Muscle layer of colon (tissue), 2 donors: Measurements from ENCODE around the gene ABLIM2.

ENCODE experiments used
- H3K27ac ChIP-seq: one replicate; pipeline ENCODE4 v1.7.0; 2013; ENCODE audit warnings: low read depth, mild to moderate bottlenecking, low read length, moderate library complexity
- H3K27me3 ChIP-seq, 2 donors: one replicate each; pipeline ENCODE4 v1.7.0; 2013; ENCODE audit warnings: low read length in 2 of 2, mild to moderate bottlenecking in 2 of 2; ENCODE audit not compliant: insufficient read depth in 2 of 2, control insufficient read depth in 1 of 2
- H3K36me3 ChIP-seq: one replicate; pipeline ENCODE4 v1.7.0; 2013; ENCODE audit warnings: mild to moderate bottlenecking, low read length; ENCODE audit not compliant: insufficient read depth
- H3K4me1 ChIP-seq: one replicate; pipeline ENCODE4 v1.7.0; 2013; ENCODE audit warnings: mild to moderate bottlenecking, low read length; ENCODE audit not compliant: insufficient read depth
- H3K4me3 ChIP-seq, 2 donors: one replicate each; pipeline ENCODE4 v1.7.0; 2013; ENCODE audit warnings: low read length in 2 of 2, low read depth in 1 of 2, mild to moderate bottlenecking in 1 of 2, moderate library complexity in 1 of 2
- H3K9ac ChIP-seq: one replicate; pipeline ENCODE4 v1.7.0; 2013; ENCODE audit warnings: low read length
- H3K9me3 ChIP-seq: one replicate; pipeline ENCODE4 v1.7.0; 2013; ENCODE audit warnings: mild to moderate bottlenecking, low read length
- donor health status: abdominal sarcoma.
- donor health status: Adenocarcinoma of cecum.

ABLIM2 gene

DNA sequence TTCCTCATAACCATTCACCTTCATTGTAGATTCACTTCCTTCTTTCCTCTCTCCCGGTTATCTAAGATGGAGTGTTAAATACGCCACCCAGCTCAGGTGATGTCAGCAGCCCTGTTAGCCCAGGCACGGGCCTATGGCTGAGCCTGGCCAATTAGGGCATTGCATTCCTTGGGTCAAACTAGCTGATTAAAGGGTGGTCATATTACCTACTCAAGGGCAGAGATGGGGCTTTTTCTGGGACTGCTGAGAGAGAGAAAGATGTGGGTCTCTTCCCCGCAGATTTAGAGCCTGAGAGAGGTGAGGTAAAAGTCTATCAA lies 179.0 kb downstream of the ABLIM2 start:
- Histone ChIP-seq H3K4me3 (no peak overlapping the region), H3K27me3 (no peaks in the 10 kb centered on the region), H3K4me1 (peaks cover 9% of the 10 kb centered on the region), H3K36me3 (no peaks in the 10 kb centered on the region), H3K9ac (no peak overlapping the region), H3K27ac (no peak overlapping the region), H3K9me3 (no peaks in the 10 kb centered on the region)

DNA sequence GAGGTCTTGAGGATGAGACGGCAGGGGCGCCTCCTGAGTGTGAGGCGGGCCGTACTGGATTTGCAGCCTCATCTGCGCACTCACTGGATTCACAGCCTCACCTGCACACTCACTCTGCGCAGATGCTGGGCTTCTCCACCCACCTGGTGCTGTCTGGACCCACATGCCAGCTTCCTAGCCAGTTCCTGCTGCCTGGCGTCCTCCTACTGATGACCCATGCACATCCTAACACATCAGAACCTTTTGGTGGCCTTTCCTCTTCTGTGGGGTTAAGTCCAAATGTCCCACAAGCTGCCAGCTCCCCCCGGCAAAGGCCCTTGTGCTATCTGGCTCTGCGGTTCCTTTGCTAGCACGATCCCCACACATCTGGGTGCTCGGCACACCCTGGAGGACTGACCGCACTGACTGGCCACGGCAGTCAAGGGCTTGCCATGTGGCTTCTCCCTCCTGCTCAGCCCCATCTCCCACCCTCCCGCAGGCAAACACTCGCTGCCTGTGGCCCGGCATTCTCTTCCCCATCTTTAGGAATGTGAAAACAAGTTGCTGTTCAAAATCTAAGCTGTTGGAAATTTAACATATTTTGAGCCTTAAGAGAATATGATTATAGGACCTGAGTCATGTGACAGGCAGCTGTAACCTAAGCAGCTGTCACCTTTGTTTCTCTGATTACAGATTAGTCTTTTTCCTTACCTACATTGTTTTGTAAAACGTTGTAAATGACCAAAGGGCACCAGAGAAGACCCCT lies 179.5 kb downstream of the ABLIM2 start:
- Histone ChIP-seq H3K27ac (no peak overlapping the region), H3K4me3 (no peak overlapping the region), H3K9me3 (no peaks in the 10 kb centered on the region), H3K9ac (no peak overlapping the region), H3K27me3 (no peaks in the 10 kb centered on the region), H3K36me3 (no peaks in the 10 kb centered on the region), H3K4me1 (peaks cover 13% of the 10 kb centered on the region)

DNA sequence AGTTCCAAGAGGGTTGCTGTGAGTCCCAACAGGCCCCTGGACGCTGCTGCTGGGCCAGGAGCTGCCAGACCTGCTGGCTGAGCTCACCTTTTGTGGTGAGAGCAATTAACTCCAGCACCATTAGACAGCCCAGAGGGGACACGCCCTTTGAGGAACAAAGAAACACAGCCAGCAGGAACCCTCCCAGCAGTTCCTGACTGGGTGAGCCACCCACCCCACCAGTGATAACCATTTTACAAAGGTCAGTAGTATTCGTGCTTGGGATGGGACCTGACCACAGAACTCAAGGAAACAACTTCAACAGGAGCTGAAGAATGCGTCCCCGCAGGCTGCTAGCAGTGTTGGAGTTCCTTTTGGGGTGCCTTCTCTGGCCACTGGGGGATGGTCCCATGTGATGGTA lies 180.1 kb downstream of the ABLIM2 start:
- H3K9ac ChIP-seq = no peak overlapping the region
- H3K27ac ChIP-seq = no peak overlapping the region
- no peaks in the 10 kb centered on the region for H3K36me3 ChIP-seq
- no peaks in the 10 kb centered on the region for H3K9me3 ChIP-seq
- no peaks in the 10 kb centered on the region for H3K27me3 ChIP-seq
- no peak overlapping the region for H3K4me3 ChIP-seq
- peaks cover 19% of the 10 kb centered on the region for H3K4me1 ChIP-seq

DNA sequence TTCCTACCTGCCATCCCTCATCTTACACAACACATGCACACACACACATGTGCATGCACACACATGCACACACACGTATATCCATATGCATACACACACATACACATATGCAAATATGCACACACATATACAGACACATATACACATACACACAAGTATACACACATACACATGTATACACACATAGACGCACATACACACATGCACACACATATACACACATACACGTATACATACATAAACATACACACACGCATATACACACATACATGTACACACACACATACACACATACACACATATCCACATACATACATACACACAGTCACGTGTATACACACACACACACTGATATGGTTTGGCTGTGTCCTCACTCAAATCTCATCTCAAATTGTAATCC lies 182.0 kb downstream of the ABLIM2 start:
- Histone ChIP-seq H3K9ac (no peak overlapping the region), H3K27me3 (no peaks in the 10 kb centered on the region), H3K9me3 (no peaks in the 10 kb centered on the region), H3K27ac (no peak overlapping the region), H3K4me3 (no peak overlapping the region), H3K36me3 (no peaks in the 10 kb centered on the region), H3K4me1 (peaks cover 24% of the 10 kb centered on the region)

DNA sequence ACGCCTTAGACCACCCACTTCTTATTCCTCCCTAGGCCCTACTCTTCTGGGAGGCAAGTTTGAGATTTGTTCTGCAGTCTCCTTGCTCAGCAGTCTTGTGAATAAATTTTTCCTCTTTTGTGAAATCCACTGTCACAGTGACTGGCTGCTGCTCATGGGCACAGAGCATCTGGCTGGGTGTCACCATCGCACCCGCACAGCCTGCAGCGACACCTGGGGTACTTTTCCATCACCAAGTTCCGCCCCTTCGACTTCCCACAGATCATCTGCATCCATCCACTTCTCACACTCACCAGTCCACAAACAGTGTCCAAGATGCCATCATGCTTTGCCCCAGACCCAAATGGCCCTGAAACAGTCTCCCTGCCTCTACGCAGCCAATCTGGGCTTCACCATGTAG lies 182.6 kb downstream of the ABLIM2 start:
- H3K36me3 ChIP-seq = no peaks in the 10 kb centered on the region
- H3K27me3 ChIP-seq = no peaks in the 10 kb centered on the region
- H3K4me3 ChIP-seq = no peak overlapping the region
- no peak overlapping the region for H3K9ac ChIP-seq
- H3K27ac ChIP-seq = no peak overlapping the region
- H3K9me3 ChIP-seq = no peaks in the 10 kb centered on the region
- peaks cover 24% of the 10 kb centered on the region for H3K4me1 ChIP-seq

DNA sequence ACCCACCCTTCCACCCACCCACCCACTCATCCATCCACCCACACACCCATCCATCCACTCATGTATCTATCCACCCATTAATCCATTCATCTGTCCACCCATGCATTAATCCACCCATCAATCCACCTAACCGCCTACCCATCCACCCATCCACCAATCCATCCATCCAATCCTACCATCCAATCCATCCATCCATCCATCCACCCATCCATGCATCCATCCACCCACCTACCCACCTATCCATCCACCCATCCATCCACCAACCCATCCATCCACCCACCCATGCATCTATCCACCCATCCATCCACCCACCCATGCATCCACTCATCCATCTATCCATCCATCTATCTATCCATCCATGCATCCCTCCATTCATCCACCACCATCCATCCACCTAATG lies 184.2 kb downstream of the ABLIM2 start:
- Histone ChIP-seq H3K36me3 (no peaks in the 10 kb centered on the region), H3K4me1 (peaks cover 35% of the 10 kb centered on the region), H3K9ac (no peak overlapping the region), H3K4me3 (no peak overlapping the region), H3K27me3 (no peaks in the 10 kb centered on the region), H3K9me3 (no peaks in the 10 kb centered on the region), H3K27ac (no peak overlapping the region)

DNA sequence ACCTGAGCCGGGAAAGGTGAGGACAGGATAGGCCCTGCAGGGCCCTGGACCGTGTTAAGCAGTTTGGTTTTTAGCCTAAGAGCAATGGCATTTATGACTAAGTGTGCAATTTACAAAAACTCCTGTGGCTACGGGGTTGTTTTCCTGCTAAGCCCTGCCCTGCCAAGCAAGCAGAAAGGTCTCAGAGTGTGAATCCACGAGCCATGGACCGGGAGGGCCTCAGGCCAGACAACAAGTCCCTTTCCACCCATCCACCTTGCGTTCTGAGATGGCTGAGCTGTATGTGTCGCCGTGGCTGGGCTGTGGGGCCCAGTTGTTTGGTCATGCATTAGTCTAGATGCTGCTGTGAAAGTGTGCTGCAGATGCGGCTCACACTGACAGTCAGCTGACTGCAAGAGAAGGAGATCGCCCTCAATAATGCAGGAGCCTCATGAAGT lies 185.1 kb downstream of the ABLIM2 start:
- Histone ChIP-seq H3K27me3 (no peaks in the 10 kb centered on the region), H3K27ac (peak overlapping the region; percentile 67), H3K9me3 (no peaks in the 10 kb centered on the region), H3K4me1 (peaks cover 38% of the 10 kb centered on the region), H3K4me3 (no peak overlapping the region), H3K36me3 (no peaks in the 10 kb centered on the region), H3K9ac (no peak overlapping the region)

DNA sequence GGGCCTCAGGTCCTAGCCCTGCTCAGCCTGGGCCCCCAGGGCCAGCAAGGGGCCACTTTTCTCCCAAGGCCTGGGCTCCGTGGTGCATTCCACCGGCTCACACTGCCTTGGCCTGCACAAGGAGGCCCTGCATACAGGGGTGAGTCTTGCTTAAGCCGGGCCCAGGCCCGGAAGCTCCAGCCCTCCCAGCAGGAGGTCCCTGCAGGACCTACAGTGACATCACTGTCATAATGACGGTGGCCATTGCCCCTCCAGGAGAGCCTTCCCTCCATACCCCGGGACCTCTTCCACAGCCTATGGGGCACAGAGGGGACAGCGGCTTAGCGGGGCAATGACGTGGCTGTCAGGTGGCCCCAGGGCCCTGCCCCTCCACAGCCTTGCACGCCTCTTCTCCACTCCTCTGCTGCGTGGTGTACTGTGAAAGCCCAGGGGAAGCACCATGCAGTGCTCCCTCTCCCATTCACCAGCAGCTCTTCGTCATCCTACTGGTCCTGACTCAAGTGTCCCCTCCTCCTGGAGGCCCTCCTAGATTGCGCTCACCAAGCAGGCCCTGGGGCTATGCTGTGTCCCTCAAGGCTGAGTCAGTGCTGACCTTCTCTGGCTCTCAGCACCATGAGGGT lies 186.6 kb downstream of the ABLIM2 start:
- Histone ChIP-seq H3K27ac (no peak overlapping the region), H3K4me3 (no peak overlapping the region), H3K36me3 (no peaks in the 10 kb centered on the region), H3K27me3 (no peaks in the 10 kb centered on the region), H3K9me3 (no peaks in the 10 kb centered on the region), H3K4me1 (peaks cover 46% of the 10 kb centered on the region), H3K9ac (no peak overlapping the region)

DNA sequence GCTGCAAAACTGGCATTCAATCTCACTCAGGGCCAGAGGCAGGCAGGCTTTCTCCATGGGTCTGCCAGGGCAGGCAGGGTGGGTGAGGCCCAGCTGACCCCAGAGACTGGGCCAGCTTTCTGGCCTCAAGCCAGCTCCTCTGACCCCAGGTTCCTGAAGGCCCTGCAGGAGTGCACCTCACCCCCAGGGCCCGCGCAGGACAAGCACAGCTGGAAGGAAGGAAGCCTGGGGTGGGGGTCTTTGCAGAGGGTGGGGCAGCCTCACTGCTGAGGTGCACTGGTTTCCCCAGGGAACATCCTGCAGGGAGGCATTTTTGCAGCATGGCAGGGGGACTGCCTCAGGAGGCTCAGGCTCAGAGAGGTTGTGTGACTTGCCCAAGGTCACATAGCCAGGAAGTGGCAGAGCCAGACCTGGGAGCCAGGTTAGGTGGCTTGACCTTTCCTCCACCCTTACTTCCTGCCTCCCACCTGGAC lies 187.4 kb downstream of the ABLIM2 start:
- H3K9ac ChIP-seq = no peak overlapping the region
- no peaks in the 10 kb centered on the region for H3K36me3 ChIP-seq
- no peaks in the 10 kb centered on the region for H3K9me3 ChIP-seq
- no peaks in the 10 kb centered on the region for H3K27me3 ChIP-seq
- peaks cover 46% of the 10 kb centered on the region for H3K4me1 ChIP-seq
- no peak overlapping the region for H3K27ac ChIP-seq
- H3K4me3 ChIP-seq = no peak overlapping the region

DNA sequence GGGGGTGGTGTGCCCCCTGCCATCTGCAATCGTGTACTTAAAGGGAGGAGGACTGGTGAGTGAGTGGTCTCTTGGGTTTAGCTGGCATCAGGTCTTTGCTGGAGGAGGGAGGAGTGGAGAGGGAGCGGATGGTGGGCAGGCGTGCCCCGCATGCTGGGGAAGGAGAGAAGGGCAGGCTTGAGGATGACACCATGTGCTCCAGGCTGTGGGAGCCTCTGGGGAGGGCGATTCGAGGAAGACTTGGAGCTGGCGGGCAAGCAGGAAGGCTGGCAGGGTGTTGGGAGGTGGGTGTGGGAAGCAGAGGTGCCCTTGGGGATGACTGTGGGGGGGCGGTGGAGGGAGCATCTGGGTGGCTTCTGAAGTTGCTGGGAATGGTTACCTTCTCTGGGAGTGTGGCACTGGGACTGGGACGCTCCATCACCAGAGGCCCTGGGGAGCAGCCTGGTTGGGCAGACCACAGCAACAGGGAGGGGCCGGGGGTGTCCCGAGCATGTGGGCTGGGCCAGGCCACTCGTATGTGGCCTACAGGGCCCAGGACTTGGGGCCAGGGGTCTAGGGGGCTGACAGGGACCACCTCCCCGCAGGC lies 188.2 kb downstream of the ABLIM2 start:
- peak overlapping the region; percentile 65 for H3K27ac ChIP-seq
- peaks cover 46% of the 10 kb centered on the region for H3K4me1 ChIP-seq
- H3K27me3 ChIP-seq = no peaks in the 10 kb centered on the region
- H3K9me3 ChIP-seq = no peaks in the 10 kb centered on the region
- H3K36me3 ChIP-seq = no peaks in the 10 kb centered on the region
- no peak overlapping the region for H3K9ac ChIP-seq
- H3K4me3 ChIP-seq = no peak overlapping the region

DNA sequence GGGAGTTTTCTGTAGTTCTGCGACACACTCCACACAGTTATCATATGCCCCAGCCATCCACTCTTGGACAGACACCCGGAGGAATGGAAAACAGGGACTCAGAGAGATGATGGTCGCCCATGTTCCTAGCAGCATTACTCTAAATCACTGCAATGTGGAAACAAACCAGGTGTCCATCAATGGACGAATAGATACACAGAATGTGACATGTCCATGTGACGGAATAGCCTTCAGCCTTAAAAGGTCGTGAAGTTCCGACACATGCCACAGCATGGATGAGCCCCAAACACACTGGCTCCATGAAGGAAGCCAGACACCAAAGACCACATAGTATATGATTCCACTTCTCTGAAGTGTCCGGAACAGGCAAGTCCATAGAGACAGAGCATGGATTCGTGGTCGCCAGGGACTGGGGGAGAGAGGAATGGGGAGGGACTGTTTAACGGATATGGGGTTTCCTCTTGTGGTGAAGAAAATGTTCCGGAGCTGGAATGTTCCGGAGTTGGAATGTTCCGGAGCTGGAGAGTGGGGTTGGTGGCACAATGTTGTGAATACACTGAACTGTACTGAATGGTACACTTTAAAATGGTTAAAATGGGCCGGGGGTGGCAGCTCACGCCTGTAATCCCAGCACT lies 190.2 kb downstream of the ABLIM2 start:
- Histone ChIP-seq H3K4me3 (no peak overlapping the region), H3K36me3 (no peaks in the 10 kb centered on the region), H3K27ac (peak overlapping the region; percentile 42), H3K9me3 (no peaks in the 10 kb centered on the region), H3K9ac (peak overlapping the region; percentile 6), H3K4me1 (peaks cover 38% of the 10 kb centered on the region), H3K27me3 (no peaks in the 10 kb centered on the region)
